HG03108 (cell line): ENCODE data around the gene TMED6.

Experiments
- ATAC-seq: cut with Tn5 transposase; IDR thresholded peaks from one replicate; pipeline ENCODE4 v1.9.1; 2021; ENCODE audit warnings: moderate library complexity; ENCODE audit not compliant: unreplicated experiment

The TMED6 gene

DNA sequence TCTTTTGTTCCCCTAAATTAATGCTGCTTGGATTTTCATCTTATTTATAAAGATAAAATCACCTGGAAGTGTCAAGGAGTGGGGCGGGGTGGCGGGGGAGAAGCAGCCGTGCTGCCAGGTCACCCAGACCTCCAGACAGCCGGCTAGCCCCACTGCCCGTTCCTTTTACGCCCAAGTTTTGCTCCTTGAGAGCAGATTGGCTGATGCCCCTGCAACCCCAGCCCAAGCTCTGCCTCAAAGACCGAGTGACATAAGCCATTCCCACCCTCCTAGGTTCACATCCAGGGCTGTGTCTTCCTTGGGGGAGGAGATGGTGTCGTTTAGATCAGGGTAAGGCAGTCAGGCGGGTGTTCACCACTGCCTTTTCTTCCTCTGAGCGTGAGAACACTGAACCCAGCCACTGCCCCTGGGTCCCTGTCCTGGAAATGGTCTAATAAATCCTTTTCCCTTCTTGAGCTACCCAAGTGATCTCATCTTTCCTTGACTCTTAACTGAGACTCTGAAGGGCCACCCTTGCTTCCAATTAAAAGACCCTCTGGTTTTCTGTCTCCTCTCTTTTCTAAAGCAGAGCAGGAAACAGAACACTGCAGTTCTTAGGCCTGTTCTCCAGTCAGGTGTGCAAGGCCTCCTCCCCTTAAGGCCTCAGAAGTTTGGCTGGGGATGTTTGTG is 26.9 kb downstream of the TMED6 start:
- ATAC-seq, result no peak

DNA sequence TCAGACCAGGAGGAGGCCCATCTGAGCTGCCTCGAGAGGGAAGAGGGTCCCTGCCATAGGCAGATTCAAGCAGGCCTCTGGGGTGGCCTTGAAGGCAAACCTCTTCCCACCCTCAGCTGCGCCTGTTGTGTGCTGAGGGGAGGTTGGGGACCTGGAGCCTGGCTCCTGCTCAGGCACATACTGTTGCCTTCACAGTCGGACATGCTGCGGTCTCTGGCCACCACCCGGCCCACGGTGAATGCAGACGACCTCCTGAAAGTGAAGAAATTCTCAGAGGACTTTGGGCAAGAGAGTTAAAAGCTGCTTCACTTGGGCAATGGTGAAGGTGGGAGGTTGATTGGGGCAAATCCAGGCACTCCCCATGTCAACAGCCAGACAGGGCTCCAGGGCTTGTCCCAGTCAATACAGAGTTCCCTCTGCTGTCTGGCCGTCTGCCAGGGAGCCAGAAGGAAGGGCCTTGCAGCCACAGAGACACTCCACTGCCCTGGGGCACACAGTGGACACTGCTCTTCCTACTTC is 27.5 kb downstream of the TMED6 start:
- no peak for ATAC-seq

DNA sequence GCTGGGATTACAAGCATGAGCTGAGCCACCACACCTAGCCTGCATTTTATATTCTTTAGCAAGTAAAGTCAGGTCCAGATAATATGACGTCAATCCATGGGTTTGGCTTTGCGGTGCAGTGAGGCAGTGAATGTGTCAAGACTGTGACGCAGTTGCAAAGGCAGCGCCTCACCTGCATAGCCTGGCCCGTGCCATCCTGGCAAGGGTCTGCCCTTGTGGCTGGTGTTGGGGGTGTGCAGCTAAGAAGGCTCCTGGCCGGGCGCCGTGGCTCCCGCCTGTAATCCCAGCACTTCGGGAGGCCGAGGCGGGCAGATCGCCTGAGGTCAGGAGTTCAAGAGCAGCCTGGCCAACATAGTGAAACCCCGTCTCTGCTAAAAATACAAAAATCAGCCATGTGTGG is 28.2 kb downstream of the TMED6 start:
- no peak for ATAC-seq

DNA sequence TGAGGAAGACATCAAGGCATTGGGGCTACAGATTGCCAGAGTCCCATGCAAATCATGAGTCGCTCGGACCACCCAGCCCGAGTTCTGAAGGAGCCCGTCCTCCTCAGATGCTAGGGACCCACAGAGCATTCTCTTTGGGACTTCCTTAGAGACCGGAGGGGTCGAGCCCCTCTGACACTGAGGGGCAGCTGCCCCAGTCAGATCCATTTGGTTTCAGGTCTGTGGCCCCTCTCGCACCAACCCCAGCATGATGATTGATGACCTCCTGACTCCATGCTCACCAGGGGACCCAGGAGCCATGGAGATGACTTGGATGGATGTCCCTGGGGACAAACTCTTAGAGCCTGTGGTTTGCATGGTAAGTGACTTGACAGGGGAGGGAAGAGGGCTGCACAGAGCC is 29.2 kb downstream of the TMED6 start:
- ATAC-seq, result no peak

DNA sequence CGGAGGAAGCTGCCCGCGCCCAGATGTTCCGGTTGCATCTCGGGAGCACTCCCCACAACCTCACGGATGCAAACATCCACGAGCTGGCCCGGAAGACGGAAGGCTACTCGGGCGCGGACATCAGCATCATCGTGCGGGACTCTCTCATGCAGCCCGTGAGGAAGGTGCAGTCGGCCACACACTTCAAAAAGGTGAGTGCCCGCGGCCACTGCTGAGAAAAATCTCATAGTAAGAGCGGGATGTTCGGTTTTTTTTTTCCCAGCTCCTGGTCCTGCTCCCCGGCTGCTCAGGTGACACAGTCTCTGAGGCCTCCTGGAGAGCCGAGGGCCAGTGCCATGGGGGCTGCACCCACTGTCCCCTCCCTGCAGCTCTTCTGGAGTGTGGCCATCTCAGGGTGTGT is 30.5 kb downstream of the TMED6 start:
- ATAC-seq, result no peak

DNA sequence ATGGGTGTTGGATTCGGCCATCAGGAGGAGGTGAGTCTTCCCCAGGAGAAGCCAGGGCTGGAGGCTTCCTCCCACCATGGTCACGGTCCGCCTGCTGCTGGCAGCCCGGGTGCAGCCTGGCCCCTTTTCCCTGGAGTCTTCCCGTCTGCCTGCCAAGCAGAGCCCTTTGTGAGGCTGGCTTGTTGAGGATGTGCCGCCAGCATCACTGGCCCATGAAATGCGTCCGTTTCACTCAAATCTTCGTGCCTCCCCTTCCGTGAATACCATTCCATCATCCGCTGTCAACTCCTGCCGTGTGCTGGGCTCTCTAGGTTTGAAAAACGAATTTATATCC is 30.9 kb downstream of the TMED6 start:
- no peak for ATAC-seq

DNA sequence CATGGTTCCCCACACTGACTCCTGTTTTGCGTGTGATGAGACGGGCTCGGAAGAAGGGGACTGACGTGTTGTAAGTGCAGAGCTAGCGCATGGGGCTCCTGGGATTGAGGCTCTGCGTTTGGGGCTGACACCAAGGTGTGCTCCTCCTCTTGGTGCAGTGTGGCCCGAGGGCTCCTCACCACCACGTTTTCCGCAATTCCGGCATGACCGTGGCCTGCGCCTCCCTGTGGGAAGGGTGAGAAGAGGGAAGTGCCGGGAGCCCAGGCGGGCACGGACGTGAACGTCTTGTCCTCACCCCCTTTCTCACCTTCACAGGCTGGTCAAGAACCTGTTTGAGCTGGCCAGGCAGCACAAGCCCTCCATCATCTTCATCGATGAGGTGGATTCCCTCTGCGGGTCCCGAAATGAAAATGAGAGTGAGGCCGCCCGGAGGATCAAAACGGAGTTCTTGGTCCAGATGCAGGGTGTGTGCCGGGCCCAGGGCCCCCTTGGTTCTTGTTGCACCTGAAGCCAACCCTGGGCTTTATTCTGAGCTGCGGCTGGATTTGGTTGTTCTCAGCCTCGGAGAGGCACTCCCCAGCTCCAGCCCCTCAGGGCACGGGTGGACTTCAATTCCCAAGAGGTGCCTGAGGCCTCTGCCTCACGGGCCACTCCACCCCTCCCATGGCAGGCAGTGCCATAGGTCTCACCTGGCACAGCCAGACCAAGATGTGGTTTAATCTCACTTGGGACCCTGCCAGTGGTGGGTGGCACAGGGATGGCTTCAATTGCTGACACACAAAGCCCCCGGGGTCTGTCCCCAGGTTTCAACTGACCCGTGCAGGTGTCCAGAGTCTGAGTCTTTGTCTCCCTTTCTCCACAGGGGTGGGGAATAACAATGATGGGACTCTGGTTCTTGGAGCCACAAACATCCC is 31.5 kb downstream of the TMED6 start:
- no peak for ATAC-seq

DNA sequence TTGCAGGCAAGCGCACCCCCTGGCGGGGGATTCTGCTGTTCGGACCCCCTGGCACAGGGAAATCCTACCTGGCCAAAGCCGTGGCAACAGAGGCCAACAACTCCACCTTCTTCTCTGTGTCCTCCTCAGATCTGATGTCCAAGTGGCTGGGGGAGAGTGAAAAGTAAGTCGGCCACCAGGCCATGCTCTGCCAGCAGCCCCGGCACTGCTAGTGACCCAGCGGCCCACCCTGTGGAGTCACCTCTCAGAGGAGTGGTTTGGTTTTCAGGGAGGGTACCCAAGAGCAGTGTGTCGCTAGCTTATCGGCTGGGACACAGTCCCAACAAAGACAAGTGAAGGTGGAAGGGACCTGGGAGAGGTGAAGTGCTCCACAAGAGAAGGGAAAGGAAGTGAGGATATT is 32.2 kb downstream of the TMED6 start:
- ATAC-seq, result no peak

DNA sequence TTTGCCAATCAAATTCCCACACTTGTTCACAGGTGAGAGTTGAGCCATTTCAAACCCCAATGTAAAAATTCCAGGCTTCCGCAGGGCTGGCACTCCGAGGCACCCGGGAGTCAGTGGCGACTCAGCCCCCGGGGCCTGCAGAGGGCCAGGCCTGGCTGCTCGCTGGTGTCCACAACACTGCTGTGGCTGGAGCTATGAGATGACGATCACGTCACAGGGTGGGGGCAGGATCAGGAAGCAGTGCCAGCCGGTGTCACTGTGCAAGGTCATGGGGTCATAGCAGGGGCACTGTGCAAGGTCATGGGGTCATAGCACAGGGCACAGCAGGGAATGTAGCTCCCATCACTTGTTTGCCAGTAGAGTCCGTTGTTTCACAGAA is 32.7 kb downstream of the TMED6 start:
- no peak for ATAC-seq

DNA sequence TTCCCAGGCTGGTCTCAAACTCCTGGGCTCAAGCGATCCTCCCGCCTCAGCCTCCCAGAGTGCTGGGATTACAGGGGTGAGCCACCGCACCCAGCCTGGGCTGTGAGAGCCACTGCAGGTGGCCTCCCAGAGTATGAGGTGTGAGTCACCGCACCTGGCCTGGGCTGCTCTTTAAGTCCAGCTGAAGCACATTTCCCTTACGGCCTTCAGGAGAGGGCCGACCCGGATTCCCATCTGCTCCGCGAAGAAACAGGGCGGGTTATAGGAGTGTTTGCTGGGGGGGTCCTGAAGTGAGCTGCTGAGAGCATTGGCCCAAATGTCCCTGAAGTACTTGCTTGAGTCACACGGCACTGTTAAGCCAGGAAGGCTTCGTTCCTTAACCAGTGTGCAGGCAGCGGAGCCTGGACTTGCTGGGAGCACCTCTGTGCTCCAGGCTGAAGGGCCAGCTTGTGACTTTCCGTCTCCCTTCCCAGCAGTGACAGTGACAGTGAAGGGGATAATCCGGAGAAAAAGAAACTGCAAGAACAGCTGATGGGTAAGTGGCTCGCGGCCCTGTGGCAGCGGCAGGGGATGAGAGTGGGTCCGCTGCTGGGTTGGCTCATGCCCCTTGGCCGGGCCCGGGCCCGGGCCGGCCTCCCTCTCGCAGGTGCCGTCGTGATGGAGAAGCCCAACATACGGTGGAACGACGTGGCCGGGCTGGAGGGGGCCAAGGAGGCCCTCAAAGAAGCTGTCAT is 33.2 kb downstream of the TMED6 start:
- no peak for ATAC-seq

DNA sequence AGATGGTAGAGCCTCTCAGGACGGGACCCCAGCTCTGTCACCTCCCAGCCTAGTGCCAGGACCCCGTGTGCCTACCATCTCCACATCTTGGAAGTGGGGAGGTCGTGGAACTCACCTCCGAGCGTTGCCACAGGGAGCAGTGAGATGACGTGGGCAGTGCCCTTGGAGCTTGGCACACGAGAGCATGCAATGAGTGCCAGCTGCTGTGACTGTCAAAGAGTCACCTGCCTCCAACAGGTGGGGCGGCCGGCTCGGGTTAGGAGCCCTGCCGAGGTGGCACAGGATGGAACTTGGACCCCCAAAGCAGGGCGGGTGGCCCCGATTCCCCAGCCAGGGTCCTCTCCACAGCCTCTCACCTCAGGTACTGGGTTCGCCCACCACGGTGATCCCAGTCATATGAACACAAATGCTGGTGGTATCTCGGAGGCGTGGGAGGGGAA is 35.0 kb downstream of the TMED6 start:
- no peak for ATAC-seq

DNA sequence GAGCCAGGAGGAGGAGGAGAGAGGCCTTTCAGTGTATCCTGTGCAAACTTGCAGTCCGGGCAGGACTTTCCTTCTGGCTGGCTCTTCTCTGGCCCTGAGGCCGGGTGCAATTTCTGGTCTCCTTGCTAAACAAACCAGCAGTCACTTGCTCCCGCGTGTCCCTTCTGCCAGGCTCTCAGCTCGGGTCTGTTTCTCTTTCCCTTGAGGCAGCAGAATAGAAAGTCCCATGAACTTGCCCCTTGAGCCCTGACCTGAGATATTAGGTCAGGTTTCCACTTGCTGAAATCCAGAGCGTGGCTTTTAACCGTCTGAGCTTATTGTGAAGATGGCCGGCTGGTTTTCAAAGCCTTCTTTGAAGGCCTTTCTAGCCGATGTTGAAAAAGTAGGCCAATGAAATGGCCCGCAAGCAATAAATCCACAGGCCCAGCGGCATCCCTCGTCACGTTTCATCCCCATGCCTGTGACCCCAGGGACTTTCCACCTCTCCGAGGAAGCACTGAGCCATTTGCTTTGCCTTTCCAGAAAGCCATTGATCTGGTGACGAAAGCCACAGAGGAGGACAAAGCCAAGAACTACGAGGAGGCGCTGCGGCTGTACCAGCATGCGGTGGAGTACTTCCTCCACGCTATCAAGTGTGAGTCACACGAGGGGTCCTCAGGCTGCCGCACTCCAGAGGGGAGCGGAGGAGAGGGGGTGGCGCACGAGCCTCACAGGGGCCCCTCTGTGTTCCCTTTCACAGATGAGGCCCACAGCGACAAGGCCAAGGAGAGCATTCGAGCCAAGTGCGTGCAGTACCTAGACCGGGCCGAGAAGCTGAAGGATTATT is 35.9 kb downstream of the TMED6 start:
- no peak for ATAC-seq

DNA sequence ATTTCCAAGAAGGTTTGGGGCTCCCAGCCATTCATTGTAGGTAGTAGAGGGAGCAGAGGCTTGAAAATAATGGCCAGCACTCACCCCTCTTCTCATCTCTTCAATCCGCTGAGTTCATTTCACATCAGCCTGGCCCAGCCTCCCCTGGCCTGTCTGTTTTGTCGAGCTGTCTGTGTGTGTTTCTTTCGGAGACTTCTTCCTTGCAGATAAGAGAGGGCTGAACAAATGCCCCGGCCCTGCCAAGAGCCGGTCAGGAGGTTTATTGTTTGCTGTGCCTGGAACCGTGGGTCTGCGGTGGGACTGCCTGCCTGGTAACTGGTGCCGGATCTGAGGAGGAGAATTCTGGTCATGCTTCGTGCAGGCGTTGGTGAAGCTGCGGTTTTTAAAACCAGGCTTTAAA is 37.1 kb downstream of the TMED6 start:
- ATAC-seq, result no peak

DNA sequence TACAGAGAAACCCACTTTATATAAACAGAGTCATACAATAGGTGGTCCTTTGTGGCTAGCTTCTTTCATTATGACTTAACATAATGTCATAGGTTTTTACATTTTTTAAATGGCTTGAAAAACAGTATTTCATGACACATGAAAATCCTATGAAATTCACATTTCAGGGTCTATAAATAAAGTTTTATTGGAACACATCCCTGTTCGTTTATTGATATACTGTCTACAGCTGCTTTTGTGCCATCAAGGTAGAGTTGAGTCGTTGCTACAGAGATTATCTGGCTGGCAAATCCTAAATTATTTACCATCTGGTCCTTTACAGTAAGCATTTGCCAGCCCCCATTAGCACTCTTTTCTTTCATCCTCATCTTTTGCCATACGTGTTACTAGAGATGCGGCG is 38.1 kb downstream of the TMED6 start:
- no peak for ATAC-seq

DNA sequence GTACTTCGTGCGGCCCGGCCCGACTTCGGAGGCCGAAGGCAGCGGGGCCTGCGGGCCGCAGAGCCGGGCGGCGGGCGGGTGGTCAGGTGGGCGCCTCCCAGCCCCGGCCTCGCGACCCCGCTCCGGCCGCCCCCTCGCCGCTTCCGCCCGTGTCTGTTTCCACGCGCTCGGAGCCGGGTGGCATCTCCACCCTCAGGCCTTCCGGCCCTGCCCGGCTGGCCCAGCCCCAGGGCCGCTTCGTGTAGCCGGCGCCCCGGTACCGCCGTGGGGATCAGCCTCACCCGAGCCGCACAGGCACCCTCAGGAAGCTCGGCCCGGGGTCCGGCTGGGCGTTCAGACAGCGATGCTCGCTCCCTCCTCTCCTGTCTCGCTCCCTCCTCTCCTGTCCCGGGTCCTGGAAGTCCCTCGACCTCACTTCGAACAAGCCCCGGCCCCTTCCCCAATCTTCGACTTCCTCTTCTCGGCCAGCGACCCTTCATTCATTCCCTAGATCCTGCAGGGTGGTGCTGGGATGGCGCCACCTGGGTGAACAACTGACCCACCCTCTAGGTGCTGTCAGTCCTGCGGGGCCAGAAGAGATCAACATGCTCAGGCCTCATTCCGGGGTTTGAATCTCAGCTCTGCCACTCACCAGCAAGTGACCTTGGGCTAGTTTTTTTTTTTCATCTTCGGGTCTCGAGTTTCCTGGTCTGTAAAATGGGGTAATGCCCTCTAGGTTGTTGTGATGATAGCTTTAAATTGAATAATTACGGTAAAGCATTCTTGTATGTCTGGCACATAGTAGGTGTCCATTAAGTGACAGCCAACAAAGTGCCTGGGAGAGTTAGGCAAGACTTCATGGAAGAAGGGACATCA is 39.8 kb downstream of the TMED6 start:
- peak; percentile 29 for ATAC-seq

DNA sequence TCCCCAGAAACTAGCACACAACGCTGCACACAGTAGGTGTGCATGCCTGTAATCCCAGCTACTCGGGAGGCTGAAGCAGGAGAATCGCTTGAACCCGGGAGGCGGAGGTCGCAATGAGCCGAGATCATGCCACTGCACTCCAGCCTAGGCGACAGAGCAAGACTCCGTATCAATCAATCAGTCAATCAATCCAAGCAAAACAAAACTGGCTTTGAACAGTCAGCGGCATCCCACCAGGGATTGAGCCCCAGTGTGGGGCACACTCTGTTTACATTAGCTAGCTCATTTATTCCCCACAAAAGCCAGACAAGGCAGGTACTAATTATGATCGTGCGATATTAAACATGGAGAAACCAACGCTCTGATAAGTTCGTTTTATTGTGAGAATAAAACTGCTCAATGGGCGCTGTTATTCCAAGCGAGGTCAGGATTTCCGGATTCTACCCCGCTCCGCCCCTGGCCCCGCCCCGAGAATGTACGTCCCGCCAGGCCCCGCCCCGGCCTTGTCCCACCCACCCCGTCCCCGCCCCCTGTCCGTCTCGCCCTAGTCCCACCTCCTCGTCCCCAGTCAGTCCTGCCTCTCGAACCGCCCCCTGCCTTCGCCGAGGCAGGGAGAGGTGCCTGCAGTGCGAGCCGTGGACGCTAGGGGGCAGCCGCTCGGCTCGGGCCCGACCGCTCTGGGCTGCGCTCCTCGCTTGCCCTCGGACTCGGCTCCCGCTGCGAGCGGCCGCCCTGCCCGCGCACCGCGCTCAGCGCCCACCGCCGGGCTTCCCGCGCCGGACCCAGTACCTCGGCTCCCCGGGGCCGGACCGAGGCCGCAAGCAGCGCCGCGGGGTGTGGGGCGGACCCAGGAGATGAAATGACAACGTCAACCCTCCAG is 40.7 kb downstream of the TMED6 start, which contains the start of gene VPS4A:
VPS4A (plus strand) TSS at position 698 of the 880 bp plus-strand sequence; CDS start at position 860, 162 bp downstream.
- peak; percentile 96 for ATAC-seq

DNA sequence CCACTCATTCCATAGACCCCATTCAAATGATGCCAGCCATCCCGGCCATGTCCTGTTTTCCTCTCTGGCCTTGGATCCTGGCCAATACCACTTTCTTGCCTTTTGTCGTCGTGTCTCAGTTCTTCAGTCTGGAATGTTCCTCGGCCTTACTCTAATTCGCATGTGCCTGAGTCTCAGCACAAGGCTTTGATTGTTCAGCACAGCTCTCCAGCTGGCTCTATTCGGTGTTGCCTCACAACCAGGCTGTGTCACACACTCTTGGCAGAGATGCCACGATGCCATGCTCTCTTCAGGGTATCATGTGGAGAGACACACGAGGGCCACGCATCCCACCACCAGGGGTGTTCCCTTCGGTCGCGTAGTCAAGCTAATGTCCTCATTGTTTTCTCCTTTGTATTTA is 42.3 kb downstream of the TMED6 start:
- no peak for ATAC-seq

DNA sequence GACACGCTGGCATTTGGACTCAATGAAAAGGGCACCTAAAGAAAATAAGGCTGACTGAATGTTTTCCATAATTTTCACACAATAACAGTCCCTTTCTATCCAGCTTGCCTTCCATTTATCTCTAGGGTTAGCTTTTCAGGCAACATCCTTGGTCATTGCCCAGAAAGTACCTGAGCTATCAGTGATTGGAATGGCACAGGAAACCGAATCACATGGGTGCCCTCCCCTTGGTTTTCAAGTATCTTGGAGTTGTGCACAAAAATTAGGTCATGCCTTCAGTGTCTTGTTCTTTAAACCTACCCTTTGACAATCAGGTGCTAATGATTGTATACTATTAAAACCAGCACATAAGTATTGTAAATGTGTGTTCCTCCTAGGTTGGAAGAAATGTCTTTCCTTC is 43.7 kb downstream of the TMED6 start:
- no peak for ATAC-seq

DNA sequence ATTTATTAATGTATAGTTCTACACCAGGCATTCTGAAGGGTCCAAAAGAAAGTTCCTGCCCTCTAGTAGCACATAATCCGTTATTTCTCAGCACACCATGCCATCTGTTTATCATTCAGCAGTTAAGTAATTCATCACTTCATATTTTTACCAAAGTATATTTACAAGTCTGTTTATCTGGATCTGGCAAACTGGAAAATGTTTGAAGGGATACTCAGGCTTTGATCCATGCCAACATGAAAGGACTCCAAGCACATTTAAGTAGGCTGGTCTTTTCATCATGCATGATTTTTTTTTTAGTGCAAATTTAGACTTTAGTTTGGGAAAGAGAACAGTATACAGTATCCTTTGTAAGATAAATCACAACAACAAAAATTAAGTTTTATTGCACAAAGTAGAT is 44.5 kb downstream of the TMED6 start:
- ATAC-seq, result no peak
